Stimulated activated naive CD4-positive, alpha-beta T cell treated with Interleukin-2 at 50 U/mL for 16 hours (primary cell): ENCODE measurements around the gene HIPK2.

Experiments used
- DNase-seq: peaks from one replicate; lab custom pipeline; 2025; lab: John Stamatoyannopoulos, UW

Gene HIPK2

GRCh38 chr7:139538881-139539635 lies 238.7 kb downstream of the HIPK2 start:
- no peak for DNase-seq

GRCh38 chr7:139536152-139536551 lies 241.6 kb downstream of the HIPK2 start:
- DNase-seq, result no peak

- DNase-seq, result no peak
Measured at GRCh38 chr7:139534966-139535651, 242.7 kb downstream of the HIPK2 start.

- DNase-seq, result no peak
Measured at GRCh38 chr7:139534096-139534495, 243.7 kb downstream of the HIPK2 start.

GRCh38 chr7:139532636-139533155 lies 245.1 kb downstream of the HIPK2 start:
- no peak for DNase-seq

GRCh38 chr7:139531094-139531493 lies 246.7 kb downstream of the HIPK2 start:
- no peak for DNase-seq

GRCh38 chr7:139526578-139527544 lies 250.9 kb downstream of the HIPK2 start:
- no peak for DNase-seq

- DNase-seq, result no peak
Measured at GRCh38 chr7:139525750-139526149, 252.0 kb downstream of the HIPK2 start.

- DNase-seq, result no peak
Measured at GRCh38 chr7:139525239-139525638, 252.6 kb downstream of the HIPK2 start.

GRCh38 chr7:139523968-139524815 lies 253.6 kb downstream of the HIPK2 start:
- no peak for DNase-seq

GRCh38 chr7:139523199-139523941 lies 254.4 kb downstream of the HIPK2 start, which contains the start of gene CLEC2L:
CLEC2L (plus strand) TSS chr7:139523685; CDS start chr7:139523928, 243 bp downstream.
- no peak for DNase-seq

- no peak for DNase-seq
Measured at GRCh38 chr7:139522830-139523198, 255.0 kb downstream of the HIPK2 start.

GRCh38 chr7:139521439-139521838 lies 256.4 kb downstream of the HIPK2 start:
- DNase-seq, result no peak

GRCh38 chr7:139515266-139515665 lies 262.5 kb downstream of the HIPK2 start:
- DNase-seq, result no peak
